Natural killer cell treated with Interleukin-12 subunit alpha and Interleukin-12 subunit beta and Interleukin-15 and Interleukin-18, amount 100 ng/mL, for 72 hours (primary cell): Measurements from ENCODE around the gene HNRNPAB. TPM values are rescaled to one million over a fixed set of nuclear protein-coding genes. Genes with fewer than 3 reads are reported as not detected.
"Not testable (repeated sequence)": the region's sequence is repeated elsewhere in the genome, so short reads cannot be mapped to it uniquely, and the experiment has no call there.

Experiments
- ATAC-seq, 2 donors: fragments of 150-1000 bp; cut with Tn5 transposase in 1 of 2; sonication (Bioruptor Pico), chemical (Tn5 transposase) in 1 of 2; 2 replicates each; pipeline ENCODE4 v1.10.0; 2021
- DNase-seq: peaks from one replicate; pipeline ENCODE4 v3.0.0; 2022; ENCODE audit warnings: low spot score
- H3K27ac Mint-ChIP-seq, 2 donors: 1 replicate in 1 of 2; 2 replicates in 1 of 2; pipeline ENCODE4 v1.8.0; 2022; ENCODE audit warnings: mixed read lengths in 2 of 2, mild to moderate bottlenecking in 1 of 2, moderate library complexity in 1 of 2
- H3K27me3 Mint-ChIP-seq, 2 donors: 1 replicate in 1 of 2; 2 replicates in 1 of 2; pipeline ENCODE4 v1.8.0; 2022; ENCODE audit warnings: mixed read lengths in 2 of 2
- H3K36me3 Mint-ChIP-seq: one replicate; pipeline ENCODE4 v1.8.0; 2022; ENCODE audit warnings: mixed read lengths
- H3K4me1 Mint-ChIP-seq, 2 donors: 1 replicate in 1 of 2; 2 replicates in 1 of 2; pipeline ENCODE4 v1.8.0; 2022; ENCODE audit warnings: low read depth in 2 of 2, mixed read lengths in 2 of 2, mild to moderate bottlenecking in 1 of 2
- H3K4me3 Mint-ChIP-seq: one replicate; pipeline ENCODE4 v1.8.0; 2022; ENCODE audit warnings: mixed read lengths
- H3K9me3 Mint-ChIP-seq: 2 replicates; pipeline ENCODE4 v1.8.0; 2022; ENCODE audit warnings: mixed read lengths
- total RNA-seq, 2 donors: library from RNA; stranded (reverse); gene quantifications; one replicate each; pipeline ENCODE4 v1.2.3, GENCODE V29; 2022

HNRNPAB gene
- total RNA-seq, 2 donors from 2014 or later, result 314 to 481 TPM

- H3K9me3 Mint-ChIP-seq, result no peaks in the 10 kb centered on the region
- peaks cover 0 to 2% of the 10 kb centered on the region in 2 donors for H3K27me3 Mint-ChIP-seq
- ATAC-seq (no peak), DNase-seq (no peak)
- H3K4me3 Mint-ChIP-seq, result no peak within 1 kb of the TSS
- H3K27ac Mint-ChIP-seq, result no peak within 1 kb of the TSS
- H3K4me1 Mint-ChIP-seq, result peaks cover 0 to 6% of the 10 kb centered on the region in 2 donors
- H3K36me3 Mint-ChIP-seq, result no peaks in the 10 kb centered on the region
These were observed 17.3 kb upstream of the HNRNPAB start, which contains the start of gene GMCL2 for GRCh38 chr5:178187014-178187413. GMCL2 (minus strand) TSS chr5:178187371; CDS start chr5:178187299, 72 bp downstream.

- Mint-ChIP-seq H3K27me3 (no peaks in the 10 kb centered on the region), H3K4me3 (no peak overlapping the region), H3K36me3 (no peaks in the 10 kb centered on the region), H3K9me3 (no peaks in the 10 kb centered on the region), H3K27ac (no peak overlapping the region), H3K4me1 (peaks cover 19 to 25% of the 10 kb centered on the region in 2 donors)
- no peak for DNase-seq
- ATAC-seq, result no peak
These were observed 14.9 kb upstream of the HNRNPAB start for GRCh38 chr5:178189433-178189832.

- DNase-seq, result no peak
- Mint-ChIP-seq H3K9me3 (no peaks in the 10 kb centered on the region), H3K27ac (no peak overlapping the region), H3K27me3 (no peaks in the 10 kb centered on the region), H3K4me1 (peaks cover 31 to 37% of the 10 kb centered on the region in 2 donors), H3K36me3 (no peaks in the 10 kb centered on the region), H3K4me3 (no peak overlapping the region)
- ATAC-seq, result no peak
These were observed 12.7 kb upstream of the HNRNPAB start for GRCh38 chr5:178191661-178192060.

DNA sequence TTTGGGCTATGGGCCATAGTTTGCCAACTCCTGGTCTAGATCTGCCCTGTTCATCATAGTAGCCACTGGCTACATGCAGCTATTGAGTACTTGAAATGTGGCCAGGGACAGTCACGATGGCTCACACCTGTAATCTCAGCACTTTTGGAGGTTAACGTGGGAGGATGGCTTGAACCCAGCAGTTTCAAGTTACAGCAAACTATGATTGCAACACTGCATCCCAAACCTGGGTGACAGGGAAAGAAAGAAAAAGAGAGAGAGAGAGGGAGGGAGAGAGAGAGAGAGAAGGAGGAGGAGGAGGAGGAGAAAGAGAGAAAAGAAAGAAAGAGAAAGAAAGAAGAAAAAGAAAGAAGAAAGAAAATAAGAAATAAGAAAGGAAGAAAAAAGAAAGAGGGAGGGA, 12.1 kb upstream of the HNRNPAB start:
- peak overlapping the region; percentile 43 for H3K4me3 Mint-ChIP-seq
- DNase-seq, result no peak
- no peaks in the 10 kb centered on the region for H3K27me3 Mint-ChIP-seq
- H3K9me3 Mint-ChIP-seq, result no peaks in the 10 kb centered on the region
- peaks cover 31 to 39% of the 10 kb centered on the region in 2 donors for H3K4me1 Mint-ChIP-seq
- H3K36me3 Mint-ChIP-seq, result no peaks in the 10 kb centered on the region
- no peak for ATAC-seq
- H3K27ac Mint-ChIP-seq, result no peak overlapping the region

- no peak for DNase-seq
- Mint-ChIP-seq H3K4me3 (peak overlapping the region; percentile 75), H3K36me3 (no peaks in the 10 kb centered on the region), H3K4me1 (peaks cover 31 to 39% of the 10 kb centered on the region in 2 donors), H3K27ac (peak overlapping the region; percentile 13 to 88), H3K27me3 (no peaks in the 10 kb centered on the region), H3K9me3 (no peaks in the 10 kb centered on the region)
- no peak for ATAC-seq
These were observed 11.5 kb upstream of the HNRNPAB start for GRCh38 chr5:178192787-178193186.

DNA sequence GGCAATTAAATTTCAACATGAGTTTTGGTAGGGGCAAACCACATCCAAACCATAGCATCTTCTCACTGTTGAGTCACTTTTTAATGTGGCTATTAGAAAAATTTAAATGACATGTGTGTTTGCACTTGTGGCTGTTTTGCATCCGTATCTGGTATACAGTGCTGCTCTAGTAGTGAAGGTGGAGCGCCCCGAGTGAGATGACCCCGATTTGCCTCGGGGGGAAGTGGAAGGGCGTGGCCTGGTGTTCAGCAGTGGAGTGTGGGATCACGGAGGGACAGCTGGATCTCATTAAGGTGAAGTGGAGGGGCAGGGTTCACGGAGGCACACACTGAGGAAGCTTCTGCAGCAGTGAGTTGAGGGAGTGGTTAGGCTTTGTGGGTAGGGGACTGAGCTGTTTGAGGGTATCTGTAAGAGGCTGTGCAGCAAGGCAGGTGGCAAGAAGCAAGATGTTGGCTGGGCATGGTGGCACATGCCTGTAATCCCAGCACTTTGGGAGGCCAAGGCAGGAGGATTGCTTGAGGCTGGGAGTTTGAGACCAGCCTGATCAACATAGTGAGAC, 11.0 kb upstream of the HNRNPAB start:
- Mint-ChIP-seq H3K27me3 (no peaks in the 10 kb centered on the region), H3K4me3 (peak overlapping the region; percentile 75), H3K36me3 (no peaks in the 10 kb centered on the region), H3K9me3 (no peaks in the 10 kb centered on the region), H3K4me1 (peaks cover 31 to 39% of the 10 kb centered on the region in 2 donors), H3K27ac (peak overlapping the region; percentile 13 to 88)
- ATAC-seq (peak; percentile 2 to 47), DNase-seq (no peak)

DNA sequence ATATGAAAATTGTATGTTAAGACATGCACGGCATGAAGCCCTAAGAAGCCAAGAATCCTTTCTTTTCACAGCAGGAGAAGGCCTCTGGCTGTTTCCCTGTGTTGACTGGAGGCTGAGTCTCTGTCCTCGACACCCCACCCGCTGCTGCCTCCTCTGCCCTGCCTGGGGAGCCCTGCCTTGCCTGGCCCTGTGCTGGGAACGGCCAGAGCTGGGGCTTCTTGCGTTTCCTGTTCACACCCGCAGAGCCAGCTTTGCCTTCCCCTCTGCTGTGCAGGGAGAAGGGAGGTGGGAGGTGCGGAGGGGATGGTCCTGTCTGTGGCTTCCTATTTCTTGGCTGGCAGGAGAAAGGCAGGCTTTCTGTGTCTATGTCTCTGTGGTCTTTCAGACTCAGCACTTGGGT, 10.3 kb upstream of the HNRNPAB start:
- ATAC-seq, result peak; percentile 81 to 91
- peaks cover 31 to 39% of the 10 kb centered on the region in 2 donors for H3K4me1 Mint-ChIP-seq
- peak; percentile 72 for DNase-seq
- no peaks in the 10 kb centered on the region for H3K9me3 Mint-ChIP-seq
- peak overlapping the region; percentile 55 for H3K4me3 Mint-ChIP-seq
- H3K27ac Mint-ChIP-seq, result peak overlapping the region in 1 of 2 donors; percentile 88
- H3K27me3 Mint-ChIP-seq, result no peaks in the 10 kb centered on the region
- H3K36me3 Mint-ChIP-seq, result no peaks in the 10 kb centered on the region

- no peak for ATAC-seq
These were observed 8.0 kb upstream of the HNRNPAB start for GRCh38 chr5:178196281-178196812.

DNA sequence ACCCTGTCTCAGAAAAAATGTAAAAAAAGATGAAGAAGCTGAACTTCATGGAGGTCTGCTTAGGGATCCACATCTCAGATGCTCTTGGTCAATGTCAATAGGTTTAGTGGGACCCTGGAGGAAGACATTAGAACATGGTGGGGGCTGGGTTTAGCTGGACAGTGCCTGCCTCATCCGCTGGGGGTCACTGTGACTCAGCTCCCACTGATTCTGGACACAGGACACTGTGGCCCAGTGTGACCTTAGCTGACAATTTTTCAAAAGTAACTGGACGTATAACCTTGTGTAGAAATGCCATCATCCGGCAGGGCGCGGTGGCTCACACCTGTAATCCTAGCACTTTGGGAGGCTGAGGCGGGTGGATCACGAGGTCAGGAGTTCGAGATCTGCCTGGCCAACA, 7.3 kb upstream of the HNRNPAB start:
- ATAC-seq (no peak), DNase-seq (no peak)
- H3K4me1 Mint-ChIP-seq, result peaks cover 31 to 38% of the 10 kb centered on the region in 2 donors
- H3K36me3 Mint-ChIP-seq, result no peaks in the 10 kb centered on the region
- H3K27ac Mint-ChIP-seq, result no peak overlapping the region
- no peak overlapping the region for H3K4me3 Mint-ChIP-seq
- H3K27me3 Mint-ChIP-seq, result no peaks in the 10 kb centered on the region
- H3K9me3 Mint-ChIP-seq, result no peaks in the 10 kb centered on the region

More at GRCh38 chr5:178196281-178196812, 8.0 kb upstream of the HNRNPAB start:
- Mint-ChIP-seq H3K9me3 (no peaks in the 10 kb centered on the region), H3K4me1 (peaks cover 31 to 39% of the 10 kb centered on the region in 2 donors), H3K4me3 (no peak overlapping the region), H3K27ac (peak overlapping the region in 1 of 2 donors; percentile 33), H3K27me3 (no peaks in the 10 kb centered on the region), H3K36me3 (no peaks in the 10 kb centered on the region)
- no peak for DNase-seq

DNA sequence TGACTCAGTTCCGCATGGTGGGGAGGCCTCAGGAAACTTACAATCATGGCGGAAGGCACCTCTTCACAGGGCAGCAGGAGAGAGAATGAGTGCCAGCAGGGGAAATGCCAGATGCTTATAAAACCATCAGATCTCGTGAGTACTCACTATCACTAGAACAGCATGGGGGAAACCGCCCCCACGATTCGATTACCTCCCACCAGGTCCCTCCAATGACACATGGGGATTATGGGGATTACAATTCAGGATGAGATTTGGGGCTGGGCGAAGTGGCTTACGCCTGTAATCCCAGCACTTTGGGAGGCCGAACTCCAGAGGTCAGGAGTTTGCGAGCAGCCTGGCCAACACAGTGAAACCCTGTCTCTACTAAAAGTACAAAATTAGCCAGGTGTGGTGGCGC, 6.2 kb upstream of the HNRNPAB start:
- H3K4me3 Mint-ChIP-seq, ATAC-seq: not testable (repeated sequence)

DNA sequence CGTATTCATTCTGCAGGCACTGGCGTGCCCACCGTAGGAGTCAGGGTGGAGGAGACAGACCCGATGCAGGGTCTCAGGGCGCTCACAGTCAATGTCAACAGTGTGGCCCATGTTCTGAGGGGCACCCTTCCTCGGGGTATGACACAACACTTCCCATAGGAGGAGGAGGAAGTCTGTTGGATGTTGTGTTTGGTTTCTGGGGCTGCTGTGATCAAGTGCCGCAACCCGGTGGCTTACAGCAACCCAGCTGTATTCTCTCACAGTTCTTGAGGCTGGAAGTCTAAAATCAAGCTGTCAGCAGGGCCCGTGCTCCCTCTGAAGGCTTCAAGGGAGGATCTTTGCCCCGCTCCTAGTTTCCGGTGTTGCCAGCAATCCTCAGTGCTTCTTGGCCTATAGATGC, 5.6 kb upstream of the HNRNPAB start:
- no peak overlapping the region for H3K4me3 Mint-ChIP-seq
- no peaks in the 10 kb centered on the region for H3K9me3 Mint-ChIP-seq
- ATAC-seq, result no peak
- H3K27ac Mint-ChIP-seq, result no peak overlapping the region
- DNase-seq, result no peak
- no peaks in the 10 kb centered on the region for H3K27me3 Mint-ChIP-seq
- H3K36me3 Mint-ChIP-seq, result no peaks in the 10 kb centered on the region
- H3K4me1 Mint-ChIP-seq, result peaks cover 18 to 21% of the 10 kb centered on the region in 2 donors

More for the DNA sequence above, 6.2 kb upstream of the HNRNPAB start:
- H3K27ac Mint-ChIP-seq, H3K27me3 Mint-ChIP-seq, DNase-seq, H3K9me3 Mint-ChIP-seq, H3K36me3 Mint-ChIP-seq: not testable (repeated sequence)
- H3K4me1 Mint-ChIP-seq, result peaks cover 23 to 27% of the 10 kb centered on the region in 2 donors

GRCh38 chr5:178199581-178200434, 4.5 kb upstream of the HNRNPAB start:
- peaks cover 4% of the 10 kb centered on the region for H3K36me3 Mint-ChIP-seq
- ATAC-seq, result no peak
- no peak overlapping the region for H3K4me3 Mint-ChIP-seq
- H3K27ac Mint-ChIP-seq, result no peak overlapping the region
- no peak for DNase-seq
- peaks cover 11 to 16% of the 10 kb centered on the region in 2 donors for H3K4me1 Mint-ChIP-seq
- H3K27me3 Mint-ChIP-seq, result no peaks in the 10 kb centered on the region
- H3K9me3 Mint-ChIP-seq, result no peaks in the 10 kb centered on the region

- DNase-seq (no peak), ATAC-seq (no peak)
- H3K27ac Mint-ChIP-seq, result no peak overlapping the region
- H3K4me3 Mint-ChIP-seq, result no peak overlapping the region
- H3K4me1 Mint-ChIP-seq, result peaks cover 15 to 18% of the 10 kb centered on the region in 2 donors
- peaks cover 14% of the 10 kb centered on the region for H3K36me3 Mint-ChIP-seq
- no peaks in the 10 kb centered on the region for H3K27me3 Mint-ChIP-seq
- H3K9me3 Mint-ChIP-seq, result no peaks in the 10 kb centered on the region
These were observed 3.0 kb upstream of the HNRNPAB start for GRCh38 chr5:178201221-178201926.
